A673 (cell line): ENCODE measurements around the gene MOB3C. TPM values are rescaled to one million over a fixed set of nuclear protein-coding genes. Genes with fewer than 3 reads are reported as not detected.

Source experiments
- BruUV-seq: library from RNA; stranded (reverse); fragments of 400-500 nt; replicated peaks from 2 replicates; lab custom pipeline; 2021; lab: Mats Ljungman, UMichigan
- CTCF ChIA-PET: fragments of 300-600 bp; sonication (Branson Sonifier 250); formaldehyde crosslinking; loops from one replicate; lab custom pipeline; 2022; ENCODE audit warnings: antibody characterized with exemption; lab: Charles Lee
- POLR2A ChIA-PET: fragments of 300-600 bp; sonication (Branson Sonifier 250); formaldehyde crosslinking; loops from one replicate; lab custom pipeline; 2022; ENCODE audit warnings: antibody characterized with exemption; ENCODE audit not compliant: low non-redundant PET; lab: Charles Lee
- DNase-seq: peaks from one replicate; pipeline ENCODE4 v3.0.0-alpha.2; 2015; ENCODE audit warnings: low spot score
- H3K27ac ChIP-seq: fragments of 200-600 bp; sonication (generic); 2 replicates; pipeline ENCODE4 v1.5.1; 2016; ENCODE audit warnings: mixed run types, low read depth, mild to moderate bottlenecking, mixed read lengths, antibody characterized with exemption, low read length; ENCODE audit not compliant: poor library complexity, severe bottlenecking
- H3K27me3 ChIP-seq: fragments of 200-600 bp; sonication (generic); replicated peaks from 2 replicates; pipeline ENCODE4 v1.6.1; 2017; ENCODE audit warnings: mixed run types, low read depth, mild to moderate bottlenecking, mixed read lengths, antibody characterized with exemption, low read length; ENCODE audit not compliant: insufficient read depth, poor library complexity
- H3K36me3 ChIP-seq: fragments of 200-600 bp; sonication (generic); 2 replicates; pipeline ENCODE4 v1.6.1; 2016; ENCODE audit warnings: mixed run types, mild to moderate bottlenecking, mixed read lengths, antibody characterized with exemption, low read length; ENCODE audit not compliant: insufficient read depth, poor library complexity, severe bottlenecking
- H3K4me1 ChIP-seq: fragments of 200-600 bp; sonication (generic); 2 replicates; pipeline ENCODE4 v1.6.1; 2017; ENCODE audit warnings: mixed run types, mild to moderate bottlenecking, mixed read lengths, antibody characterized with exemption, low read length; ENCODE audit not compliant: insufficient read depth, poor library complexity, severe bottlenecking
- H3K4me3 ChIP-seq: fragments of 200-600 bp; sonication (generic); 2 replicates; pipeline ENCODE4 v1.5.1; 2016; ENCODE audit warnings: low read depth, mixed run types, mild to moderate bottlenecking, mixed read lengths, low read length; ENCODE audit not compliant: poor library complexity, severe bottlenecking
- H3K9me3 ChIP-seq: fragments of 200-600 bp; sonication (generic); 2 replicates; pipeline ENCODE4 v1.6.1; 2016; ENCODE audit warnings: mixed run types, low read depth, mild to moderate bottlenecking, mixed read lengths, antibody characterized with exemption, low read length; ENCODE audit not compliant: poor library complexity, severe bottlenecking
- CTCF ChIP-seq: fragments of 300-800, 200-600 bp; sonication (generic); conservative IDR thresholded peaks from 2 replicates; pipeline ENCODE4 v1.5.1; 2017; ENCODE audit warnings: low read depth, mild to moderate bottlenecking, antibody characterized with exemption, low read length, moderate library complexity, mixed read lengths
- EZH2 ChIP-seq: fragments of 200-600 bp; sonication (generic); IDR thresholded peaks from 2 replicates; pipeline ENCODE4 v1.6.1; 2017; ENCODE audit warnings: borderline replicate concordance, low read depth, mild to moderate bottlenecking, mixed read lengths, antibody characterized with exemption, low read length; ENCODE audit not compliant: poor library complexity, severe bottlenecking
- intact Hi-C: fragments of 100-400 bp; cut with micrococcal nuclease; formaldehyde crosslinking; loops from one replicate; pipeline ENCODE4 v1.10.0; 2022; ENCODE audit not compliant: unreplicated experiment
- total RNA-seq: library from RNA; stranded (reverse); gene quantifications from 2 replicates; pipeline ENCODE4 v1.2.3, GENCODE V29; 2021

The MOB3C gene
- total RNA-seq, 1 experiment from 2014 or later = 2.5 TPM

GRCh38 chr1:46607345-46608130, 9.1 kb downstream of the MOB3C start:
- H3K36me3 ChIP-seq = no peaks in the 10 kb centered on the region
- no peak for DNase-seq
- TF ChIP-seq EZH2 (no peak), CTCF (no peak)
- CTCF ChIA-PET = no interaction called here
- H3K4me3 ChIP-seq = no peak overlapping the region
- H3K27me3 ChIP-seq = no peaks in the 10 kb centered on the region
- intact Hi-C loops = no loop called here
- no peak overlapping the region for H3K27ac ChIP-seq
- no TSS peak for BruUV-seq
- POLR2A ChIA-PET = no interaction called here
- H3K4me1 ChIP-seq = peaks cover 3% of the 10 kb centered on the region
- H3K9me3 ChIP-seq = no peaks in the 10 kb centered on the region

GRCh38 chr1:46606255-46606965, 10.2 kb downstream of the MOB3C start:
- POLR2A ChIA-PET = no interaction called here
- no peak for TF ChIP-seq EZH2
- H3K36me3 ChIP-seq = no peaks in the 10 kb centered on the region
- intact Hi-C loops = no loop called here
- BruUV-seq = no TSS peak
- no peaks in the 10 kb centered on the region for H3K9me3 ChIP-seq
- DNase-seq = no peak
- H3K4me3 ChIP-seq = no peak overlapping the region
- no peak overlapping the region for H3K27ac ChIP-seq
- H3K4me1 ChIP-seq = peaks cover 3% of the 10 kb centered on the region
- no peaks in the 10 kb centered on the region for H3K27me3 ChIP-seq
- CTCF ChIA-PET = no interaction called here

- BruUV-seq = no TSS peak
- Histone ChIP-seq H3K36me3 (no peaks in the 10 kb centered on the region), H3K27ac (no peak overlapping the region), H3K4me1 (peaks cover 3% of the 10 kb centered on the region), H3K27me3 (no peaks in the 10 kb centered on the region), H3K9me3 (no peaks in the 10 kb centered on the region), H3K4me3 (no peak overlapping the region)
- CTCF ChIA-PET = no interaction called here
- no peak for TF ChIP-seq EZH2
- no peak for TF ChIP-seq CTCF
- no peak for DNase-seq
- POLR2A ChIA-PET = no interaction called here
- intact Hi-C loops = no loop called here
These were observed 11.4 kb downstream of the MOB3C start for GRCh38 chr1:46605232-46605631.
